CD14-positive monocyte (primary cell): ENCODE measurements around the gene SPSB3. TPM values are rescaled to one million over a fixed set of nuclear protein-coding genes. Genes with fewer than 3 reads are reported as not detected.

ENCODE experiments used
- DNase-seq, 3 donors: peaks; one replicate each; pipeline ENCODE4 v3.0.0-alpha.2; 2011 to 2022
- H2AFZ ChIP-seq: 2 replicates; pipeline ENCODE4 v1.6.0; 2012; ENCODE audit warnings: mild to moderate bottlenecking, low read depth, low read length, inconsistent platforms; ENCODE audit not compliant: insufficient read depth, poor library complexity, severe bottlenecking
- H3K27ac ChIP-seq, 2 donors: 1 replicate in 1 of 2; 2 replicates in 1 of 2; pipeline ENCODE4 v1.5.1; 2012 to 2013; ENCODE audit warnings: low read length in 2 of 2, control low read depth in 1 of 2, inconsistent platforms in 1 of 2, low read depth in 1 of 2, mild to moderate bottlenecking in 1 of 2
- H3K27me3 ChIP-seq, 2 donors: one replicate each; pipeline versions ENCODE4 v1.6.0 to v1.6.1; 2011 to 2013; ENCODE audit warnings: low read length in 2 of 2; ENCODE audit not compliant: control insufficient read depth in 2 of 2, insufficient read depth in 2 of 2
- H3K36me3 ChIP-seq, 2 donors: replicated peaks in 1 of 2; 1 replicate in 1 of 2; 2 replicates in 1 of 2; pipeline versions ENCODE4 v1.5.1 to v1.6.1; 2012 to 2013; ENCODE audit warnings: low read length in 2 of 2, control low read depth in 1 of 2, inconsistent platforms in 1 of 2, mild to moderate bottlenecking in 1 of 2; ENCODE audit not compliant: insufficient read depth in 2 of 2, control insufficient read depth in 1 of 2
- H3K4me1 ChIP-seq, 2 donors: 1 replicate in 1 of 2; 2 replicates in 1 of 2; pipeline versions ENCODE4 v1.5.1 to v1.6.1; 2012 to 2013; ENCODE audit warnings: low read length in 2 of 2, control low read depth in 1 of 2, inconsistent platforms in 1 of 2, mild to moderate bottlenecking in 1 of 2, moderate library complexity in 1 of 2; ENCODE audit not compliant: insufficient read depth in 2 of 2, control insufficient read depth in 1 of 2
- H3K4me2 ChIP-seq: replicated peaks from 2 replicates; pipeline ENCODE3; 2012; ENCODE audit warnings: low read length, moderate library complexity, mild to moderate bottlenecking; ENCODE audit not compliant: poor library complexity, severe bottlenecking; ENCODE audit errors: extremely low read depth
- H3K4me3 ChIP-seq, 3 experiments: fragments of 200-600 bp in 1 of 3; sonication (generic) in 1 of 3; replicated peaks in 1 of 3; 1 replicate in 2 of 3; 2 replicates in 1 of 3; pipeline ENCODE4 v1.5.1; 2011 to 2013; ENCODE audit warnings: low read length in 3 of 3, mild to moderate bottlenecking in 3 of 3, control low read depth in 2 of 3, low read depth in 2 of 3, inconsistent platforms in 1 of 3, moderate library complexity in 1 of 3
- H3K79me2 ChIP-seq: 2 replicates; pipeline ENCODE4 v1.6.0; 2012; ENCODE audit warnings: mild to moderate bottlenecking, control low read depth, inconsistent platforms, low read length, moderate library complexity; ENCODE audit not compliant: insufficient read depth
- H3K9ac ChIP-seq: 2 replicates; pipeline ENCODE4 v1.6.0; 2017; ENCODE audit warnings: low read length, mild to moderate bottlenecking; ENCODE audit not compliant: insufficient read depth, poor library complexity, severe bottlenecking
- H3K9me3 ChIP-seq, 2 donors: replicated peaks in 1 of 2; 1 replicate in 1 of 2; 2 replicates in 1 of 2; pipeline versions ENCODE4 v1.5.1 to v1.6.1; 2012 to 2013; ENCODE audit warnings: low read length in 2 of 2, control low read depth in 1 of 2; ENCODE audit not compliant: control insufficient read depth in 1 of 2, insufficient read depth in 1 of 2
- H4K20me1 ChIP-seq: 2 replicates; pipeline ENCODE4 v1.6.0; 2012; ENCODE audit warnings: mild to moderate bottlenecking, low read length, control low read depth, moderate library complexity; ENCODE audit not compliant: insufficient read depth
- H3K27ac Mint-ChIP-seq, 7 donors: one replicate each; pipeline ENCODE4 v1.8.0; 2020; ENCODE audit warnings: mild to moderate bottlenecking in 7 of 7, mixed read lengths in 7 of 7, moderate library complexity in 6 of 7, inconsistent platforms in 2 of 7
- H3K27me3 Mint-ChIP-seq, 3 donors: one replicate each; pipeline ENCODE4 v1.8.0; 2021 to 2022; ENCODE audit warnings: low read depth in 3 of 3, mild to moderate bottlenecking in 3 of 3, mixed read lengths in 3 of 3, moderate library complexity in 3 of 3, inconsistent platforms in 1 of 3
- H3K36me3 Mint-ChIP-seq, 2 donors: one replicate each; pipeline ENCODE4 v1.8.0; 2020; ENCODE audit warnings: mixed read lengths in 2 of 2, inconsistent platforms in 1 of 2, mild to moderate bottlenecking in 1 of 2
- H3K4me1 Mint-ChIP-seq: one replicate; pipeline ENCODE4 v1.8.0; 2020; ENCODE audit warnings: mild to moderate bottlenecking, mixed read lengths
- H3K4me3 Mint-ChIP-seq, 2 donors: one replicate each; pipeline ENCODE4 v1.8.0; 2020; ENCODE audit warnings: mild to moderate bottlenecking in 2 of 2, mixed read lengths in 2 of 2, moderate library complexity in 1 of 2
- H3K9me3 Mint-ChIP-seq, 7 donors: one replicate each; pipeline ENCODE4 v1.8.0; 2020 to 2022; ENCODE audit warnings: mixed read lengths in 7 of 7, mild to moderate bottlenecking in 6 of 7, moderate library complexity in 6 of 7, inconsistent platforms in 2 of 7
- WGBS: methylation state at CpG from one replicate; pipeline ENCODE4 v1.1.5; 2013; ENCODE audit warnings: missing lambda C conversion rate; ENCODE audit not compliant: insufficient coverage; 5-methylcytosine and 5-hydroxymethylcytosine counted together
- intact Hi-C, 2 donors: fragments of 100-400 bp; cut with micrococcal nuclease; formaldehyde crosslinking; loops; one replicate each; pipeline versions ENCODE4 v1.15.0 to v1.15.1; 2023
- polyA plus RNA-seq, 3 donors: library from polyadenylated mRNA; depleted of rRNA in 1 of 3; unstranded in 2 of 3; stranded (reverse) in 1 of 3; fragments of 300-500 nt in 2 of 3; fragments of >200 nt in 1 of 3; fragmentation: Illumina TruSeq in 2 of 3; gene quantifications; 1 replicate in 2 of 3; 2 replicates in 1 of 3; pipeline ENCODE4 v1.2.3, GENCODE V29; 2012 to 2021
- TF ChIP-seq, protein P1 (sequence below): fragments of 200-600 bp; IDR thresholded peaks from one replicate; pipeline ENCODE4 v1.8.0; 2022; ENCODE audit warnings: antibody characterized with exemption, mild to moderate bottlenecking

The SPSB3 gene
- polyA plus RNA-seq, 3 donors = 36.8 to 151 (median 40.2) TPM

DNA sequence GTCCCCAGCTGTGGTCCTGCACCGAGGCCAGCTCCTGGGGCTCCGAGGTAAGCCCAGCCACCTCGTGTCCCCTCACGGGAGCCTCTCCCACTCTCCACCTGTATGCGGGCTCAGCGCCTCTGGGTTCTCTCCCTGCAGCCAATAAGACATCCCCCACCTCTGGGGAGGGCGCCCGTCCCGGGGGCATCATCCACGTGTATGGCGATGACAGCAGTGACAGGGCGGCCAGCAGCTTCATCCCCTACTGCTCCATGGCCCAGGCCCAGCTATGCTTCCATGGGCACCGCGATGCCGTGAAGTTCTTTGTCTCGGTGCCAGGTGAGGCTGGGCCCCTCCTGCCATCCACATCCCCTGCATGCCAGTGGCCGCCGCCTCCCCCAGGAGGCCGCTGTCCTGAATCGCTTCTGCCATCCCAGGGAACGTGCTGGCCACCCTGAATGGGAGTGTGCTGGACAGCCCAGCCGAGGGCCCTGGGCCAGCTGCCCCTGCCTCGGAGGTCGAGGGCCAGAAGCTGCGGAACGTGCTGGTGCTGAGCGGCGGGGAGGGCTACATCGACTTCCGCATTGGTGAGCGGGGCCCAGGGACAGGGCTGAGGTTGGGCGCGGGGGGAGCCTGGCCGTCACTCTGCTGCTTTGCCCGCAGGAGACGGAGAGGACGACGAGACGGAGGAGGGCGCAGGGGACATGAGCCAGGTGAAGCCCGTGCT, 14.2 kb downstream of the SPSB3 start:
- Histone ChIP-seq H2AFZ (no peak overlapping the region), H3K27ac (no peak overlapping the region), H3K9ac (no peak overlapping the region), H3K4me1 (peaks cover 18 to 25% of the 10 kb centered on the region in 2 donors), H3K27me3 (no peaks in the 10 kb centered on the region), H4K20me1 (peaks cover 49% of the 10 kb centered on the region), H3K4me2 (no peak overlapping the region), H3K36me3 (peaks cover 57% of the 10 kb centered on the region in 2 donors), H3K9me3 (no peaks in the 10 kb centered on the region), H3K79me2 (peaks cover 20% of the 10 kb centered on the region), H3K4me3 (no peak overlapping the region)
- H3K4me3 Mint-ChIP-seq = no peak overlapping the region
- no peak for DNase-seq
- intact Hi-C loops = no loop called here
- TF ChIP-seq, protein P1, sequence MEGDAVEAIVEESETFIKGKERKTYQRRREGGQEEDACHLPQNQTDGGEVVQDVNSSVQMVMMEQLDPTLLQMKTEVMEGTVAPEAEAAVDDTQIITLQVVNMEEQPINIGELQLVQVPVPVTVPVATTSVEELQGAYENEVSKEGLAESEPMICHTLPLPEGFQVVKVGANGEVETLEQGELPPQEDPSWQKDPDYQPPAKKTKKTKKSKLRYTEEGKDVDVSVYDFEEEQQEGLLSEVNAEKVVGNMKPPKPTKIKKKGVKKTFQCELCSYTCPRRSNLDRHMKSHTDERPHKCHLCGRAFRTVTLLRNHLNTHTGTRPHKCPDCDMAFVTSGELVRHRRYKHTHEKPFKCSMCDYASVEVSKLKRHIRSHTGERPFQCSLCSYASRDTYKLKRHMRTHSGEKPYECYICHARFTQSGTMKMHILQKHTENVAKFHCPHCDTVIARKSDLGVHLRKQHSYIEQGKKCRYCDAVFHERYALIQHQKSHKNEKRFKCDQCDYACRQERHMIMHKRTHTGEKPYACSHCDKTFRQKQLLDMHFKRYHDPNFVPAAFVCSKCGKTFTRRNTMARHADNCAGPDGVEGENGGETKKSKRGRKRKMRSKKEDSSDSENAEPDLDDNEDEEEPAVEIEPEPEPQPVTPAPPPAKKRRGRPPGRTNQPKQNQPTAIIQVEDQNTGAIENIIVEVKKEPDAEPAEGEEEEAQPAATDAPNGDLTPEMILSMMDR = no peak
- peaks cover 0 to 1% (median 0%) of the 10 kb centered on the region in 3 donors for H3K27me3 Mint-ChIP-seq
- WGBS = 94% methylated on average over 38 of the region's 41 CpGs
- peaks cover 29 to 50% of the 10 kb centered on the region in 2 donors for H3K36me3 Mint-ChIP-seq
- peaks cover 0 to 2% (median 0%) of the 10 kb centered on the region in 7 donors for H3K9me3 Mint-ChIP-seq
- peaks cover 17% of the 10 kb centered on the region for H3K4me1 Mint-ChIP-seq
- no peak overlapping the region for H3K27ac Mint-ChIP-seq

DNA sequence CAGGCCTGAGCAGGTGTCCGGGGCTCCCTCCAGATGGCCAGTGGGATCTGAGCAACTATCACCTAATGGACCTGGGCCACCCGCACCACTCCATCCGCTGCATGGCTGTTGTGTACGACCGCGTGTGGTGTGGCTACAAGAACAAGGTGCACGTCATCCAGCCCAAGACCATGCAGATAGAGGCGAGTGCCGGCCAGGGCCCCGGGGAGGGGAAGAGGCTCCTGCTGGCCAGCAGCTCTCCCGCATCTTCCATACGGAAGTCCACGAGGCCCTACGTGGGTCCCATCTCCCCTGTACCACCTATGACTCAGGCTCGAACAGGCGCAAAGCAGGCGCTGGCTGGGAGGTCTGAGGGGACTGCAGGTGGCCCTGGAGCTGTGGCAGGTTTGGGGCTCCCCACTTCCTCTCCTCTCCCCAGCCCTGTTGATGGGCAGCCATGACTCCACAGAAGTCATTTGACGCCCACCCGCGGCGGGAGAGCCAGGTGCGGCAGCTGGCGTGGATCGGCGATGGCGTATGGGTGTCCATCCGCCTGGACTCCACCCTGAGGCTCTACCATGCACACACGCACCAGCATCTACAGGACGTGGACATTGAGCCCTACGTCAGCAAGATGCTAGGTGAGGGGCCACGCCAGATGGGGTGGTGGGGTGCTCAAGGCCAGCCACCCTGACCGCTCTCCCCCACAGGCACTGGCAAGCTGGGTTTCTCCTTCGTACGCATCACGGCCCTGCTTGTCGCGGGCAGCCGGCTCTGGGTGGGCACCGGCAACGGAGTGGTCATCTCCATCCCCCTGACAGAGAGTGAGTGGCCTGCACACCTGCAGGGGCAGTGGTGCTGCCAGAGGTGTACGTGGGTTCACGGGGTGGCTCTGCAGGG, 15.0 kb downstream of the SPSB3 start:
- Histone ChIP-seq H3K27ac (no peak overlapping the region), H4K20me1 (peaks cover 47% of the 10 kb centered on the region), H3K36me3 (peaks cover 66% of the 10 kb centered on the region in 2 donors), H3K9ac (no peak overlapping the region), H3K27me3 (no peaks in the 10 kb centered on the region), H2AFZ (no peak overlapping the region), H3K79me2 (peaks cover 14% of the 10 kb centered on the region), H3K4me3 (no peak overlapping the region), H3K4me2 (no peak overlapping the region), H3K4me1 (peaks cover 16 to 21% of the 10 kb centered on the region in 2 donors), H3K9me3 (no peaks in the 10 kb centered on the region)
- Mint-ChIP-seq H3K36me3 (peaks cover 32 to 57% of the 10 kb centered on the region in 2 donors), H3K27ac (no peak overlapping the region), H3K27me3 (peaks cover 0 to 1% (median 0%) of the 10 kb centered on the region in 3 donors), H3K4me1 (peaks cover 16% of the 10 kb centered on the region), H3K4me3 (no peak overlapping the region), H3K9me3 (peaks cover 0 to 2% (median 0%) of the 10 kb centered on the region in 7 donors)
- TF ChIP-seq, protein P1 = no peak
- no peak for DNase-seq
- WGBS = 96% methylated on average over 31 of the region's 42 CpGs
- intact Hi-C loops = no loop called here
